Caki2 (cell line): Measurements from ENCODE around the gene AMZ1. TPM values are rescaled to one million over a fixed set of nuclear protein-coding genes. Genes with fewer than 3 reads are reported as not detected.

Experiments
- DNase-seq: peaks from one replicate; pipeline ENCODE4 v3.0.0-alpha.2; 2015; ENCODE audit warnings: low read depth
- in situ Hi-C: cut with HindIII; loops from 2 replicates; pipeline ENCODE4 v1.10.0; 2016; ENCODE audit warnings: low sequenced_read_pairs, low pct_unique_long_range_greater_than_20kb, mixed read lengths
- total RNA-seq: library from RNA; depleted of rRNA; stranded (reverse); fragments of >200 nt; shearing (Covaris generic); gene quantifications from 2 replicates; pipeline ENCODE4 v1.2.3, GENCODE V29; 2014; ENCODE audit warnings: low replicate concordance; rRNA removed

AMZ1 gene
- not detected in 2 replicates for total RNA-seq

- in situ Hi-C loops, result no loop called here
- no peak for DNase-seq
These were observed at the start of gene AMZ1 for GRCh38 chr7:2687881-2688318. Gene AMZ1, plus strand, starts transcription at chr7:2688202. Its CDS starts 12,250 bp downstream, at chr7:2700452.

GRCh38 chr7:2638224-2638991 lies 49.6 kb upstream of the AMZ1 start:
- in situ Hi-C loops, result no loop called here
- DNase-seq, result no peak

GRCh38 chr7:2639181-2639681 lies 48.8 kb upstream of the AMZ1 start:
- in situ Hi-C loops, result no loop called here
- DNase-seq, result no peak

GRCh38 chr7:2639695-2640481 lies 48.1 kb upstream of the AMZ1 start:
- no peak for DNase-seq
- in situ Hi-C loops, result no loop called here

GRCh38 chr7:2640482-2640830 lies 47.5 kb upstream of the AMZ1 start:
- in situ Hi-C loops, result no loop called here

GRCh38 chr7:2640846-2641316 lies 47.1 kb upstream of the AMZ1 start:
- DNase-seq, result no peak
- in situ Hi-C loops, result no loop called here

More at GRCh38 chr7:2640482-2640830, 47.5 kb upstream of the AMZ1 start:
- peak; percentile 81 for DNase-seq

GRCh38 chr7:2641406-2642393 lies 46.3 kb upstream of the AMZ1 start:
- in situ Hi-C loops, result no loop called here
- peak; percentile 96 for DNase-seq

GRCh38 chr7:2643386-2644219 lies 44.4 kb upstream of the AMZ1 start:
- DNase-seq, result no peak
- in situ Hi-C loops, result no loop called here

GRCh38 chr7:2644220-2644561 lies 43.8 kb upstream of the AMZ1 start:
- no peak for DNase-seq
- in situ Hi-C loops, result no loop called here

- no peak for DNase-seq
- in situ Hi-C loops, result no loop called here
These were observed 43.3 kb upstream of the AMZ1 start for GRCh38 chr7:2644562-2645273.

GRCh38 chr7:2645274-2645868 lies 42.6 kb upstream of the AMZ1 start:
- in situ Hi-C loops, result no loop called here
- no peak for DNase-seq

- in situ Hi-C loops, result no loop called here
- no peak for DNase-seq
These were observed 41.7 kb upstream of the AMZ1 start for GRCh38 chr7:2646336-2646679.

GRCh38 chr7:2646680-2647571 lies 41.1 kb upstream of the AMZ1 start:
- in situ Hi-C loops, result no loop called here
- DNase-seq, result no peak

GRCh38 chr7:2647594-2648172 lies 40.3 kb upstream of the AMZ1 start:
- no peak for DNase-seq
- in situ Hi-C loops, result no loop called here

- in situ Hi-C loops, result no loop called here
- DNase-seq, result no peak
These were observed 38.7 kb upstream of the AMZ1 start for GRCh38 chr7:2649139-2649838.
